HG03135 (cell line): ENCODE measurements around the gene GHRL.
"Not testable (repeated sequence)": the region's sequence is repeated elsewhere in the genome, so short reads cannot be mapped to it uniquely, and the experiment has no call there.

Experiments
- ATAC-seq: cut with Tn5 transposase; IDR thresholded peaks from one replicate; pipeline ENCODE4 v1.9.1; 2021; ENCODE audit warnings: mild to moderate bottlenecking, moderate library complexity; ENCODE audit not compliant: unreplicated experiment

Gene GHRL

DNA sequence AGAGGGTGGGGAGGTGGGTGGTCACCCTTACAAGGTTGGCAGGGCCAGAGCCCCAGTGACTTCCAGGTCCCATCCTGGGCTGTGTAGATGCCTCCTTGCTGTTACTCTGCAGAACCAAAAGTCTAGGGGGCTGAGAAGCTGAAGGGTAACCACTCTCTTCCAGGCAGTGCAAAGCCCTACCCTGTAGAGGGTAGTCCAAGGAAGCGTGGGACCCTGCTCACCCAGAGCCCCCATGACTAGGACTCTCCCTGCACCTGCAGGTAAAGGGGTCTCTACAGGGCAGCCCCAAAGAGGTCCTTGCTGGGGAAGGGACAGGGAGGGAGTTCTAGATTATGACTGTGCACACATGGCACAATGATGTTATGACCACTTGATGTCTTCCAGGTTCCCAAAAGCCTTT, 14.2 kb downstream of the GHRL start:
- no peak for ATAC-seq

DNA sequence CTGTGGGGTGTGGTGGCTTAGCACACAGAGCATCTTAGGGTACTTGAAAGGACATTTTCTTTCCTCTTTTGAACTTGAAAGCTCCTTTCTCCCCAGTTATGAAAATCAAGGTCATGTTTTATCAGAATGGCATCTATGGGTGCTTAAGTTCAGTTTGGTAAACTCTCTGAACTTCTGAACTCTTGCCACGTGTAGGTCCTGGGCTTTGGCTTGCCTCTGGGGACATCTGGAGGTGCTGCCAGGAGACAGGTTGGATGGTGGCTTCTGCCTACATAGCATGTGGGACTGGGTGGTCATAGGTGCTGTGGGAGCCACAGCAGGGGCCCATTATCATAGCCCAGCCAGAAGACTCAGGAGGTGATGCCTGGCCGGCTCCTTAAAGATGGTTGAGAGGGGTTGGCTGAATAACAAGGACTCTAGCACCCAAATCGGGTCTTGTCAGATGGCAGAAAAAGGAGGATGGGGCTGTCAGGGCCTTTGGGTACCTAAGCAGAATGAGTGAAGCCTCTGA, 15.6 kb downstream of the GHRL start:
- no peak for ATAC-seq

- no peak for ATAC-seq
These were observed 18.1 kb downstream of the GHRL start for GRCh38 chr3:10274601-10275000.

DNA sequence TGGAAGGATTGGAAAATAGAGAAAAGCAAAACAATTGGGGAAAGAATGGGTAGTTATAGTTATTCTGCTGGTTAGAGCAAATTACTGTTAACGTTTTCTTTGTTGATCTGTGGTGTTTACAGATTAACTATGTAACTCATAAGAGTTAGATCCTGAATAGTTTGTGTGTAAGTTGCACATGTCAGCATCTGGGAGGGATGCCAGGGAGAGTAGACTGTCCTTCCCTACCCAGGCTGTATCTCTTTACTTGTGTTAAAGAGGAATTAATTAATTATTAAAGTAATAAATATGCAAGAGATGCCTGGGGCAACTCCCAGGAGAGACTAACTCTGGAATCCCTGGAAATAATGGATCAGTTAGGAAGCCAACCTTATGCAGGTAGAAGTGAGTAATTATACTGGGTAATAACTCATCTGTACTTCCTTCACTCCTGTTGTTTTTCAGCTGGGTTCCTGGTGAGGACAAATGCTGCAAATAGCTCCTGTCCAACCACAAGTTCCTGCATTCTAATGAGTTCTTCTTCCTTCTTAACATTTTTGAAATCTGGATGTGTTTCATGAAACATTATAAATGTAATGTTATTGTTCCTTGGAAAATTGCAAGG, 18.9 kb downstream of the GHRL start:
- ATAC-seq: no peak

DNA sequence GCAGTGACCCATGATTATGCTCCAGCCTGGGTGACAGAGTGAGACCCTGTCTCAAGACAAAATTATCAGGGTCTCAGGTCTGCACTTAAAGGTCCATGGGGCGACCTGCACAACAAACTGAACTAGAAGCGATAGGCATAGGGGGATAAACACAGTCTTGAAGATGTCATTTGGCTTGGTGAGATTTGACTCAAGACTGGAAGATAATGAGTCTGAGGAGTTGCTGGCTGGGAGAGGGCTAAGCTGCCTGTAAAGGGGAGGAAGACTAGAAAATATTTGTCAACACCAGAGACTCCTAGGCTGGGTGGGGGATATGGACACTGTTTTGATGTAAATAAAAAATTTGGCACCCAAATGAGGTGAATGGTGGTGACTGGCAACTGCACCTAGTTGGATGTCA, 19.8 kb downstream of the GHRL start:
- ATAC-seq: no peak

- not testable (repeated sequence) for ATAC-seq
These were observed 20.3 kb downstream of the GHRL start for GRCh38 chr3:10272476-10272875.

- ATAC-seq: no peak
These were observed 23.3 kb downstream of the GHRL start for GRCh38 chr3:10269443-10269842.

DNA sequence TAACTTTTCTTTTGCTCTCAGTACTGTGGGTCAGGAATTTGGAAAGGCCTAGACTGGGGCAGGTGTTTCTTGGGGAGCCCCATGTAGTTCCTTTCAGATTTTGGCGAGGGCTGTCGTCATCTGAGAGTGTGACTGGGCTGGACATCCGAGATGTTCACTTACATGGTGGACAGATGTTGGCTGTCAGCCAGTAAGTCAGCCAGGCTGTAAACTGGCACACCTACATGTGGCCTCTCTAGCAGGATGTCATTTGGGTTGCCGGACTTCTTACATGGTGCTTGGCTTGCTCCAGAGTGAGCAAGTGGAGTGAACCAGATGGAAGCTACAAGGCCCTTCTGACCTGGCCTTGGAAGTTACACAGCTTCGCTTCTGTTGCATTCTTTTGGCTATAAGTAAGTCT, 23.8 kb downstream of the GHRL start:
- no peak for ATAC-seq

DNA sequence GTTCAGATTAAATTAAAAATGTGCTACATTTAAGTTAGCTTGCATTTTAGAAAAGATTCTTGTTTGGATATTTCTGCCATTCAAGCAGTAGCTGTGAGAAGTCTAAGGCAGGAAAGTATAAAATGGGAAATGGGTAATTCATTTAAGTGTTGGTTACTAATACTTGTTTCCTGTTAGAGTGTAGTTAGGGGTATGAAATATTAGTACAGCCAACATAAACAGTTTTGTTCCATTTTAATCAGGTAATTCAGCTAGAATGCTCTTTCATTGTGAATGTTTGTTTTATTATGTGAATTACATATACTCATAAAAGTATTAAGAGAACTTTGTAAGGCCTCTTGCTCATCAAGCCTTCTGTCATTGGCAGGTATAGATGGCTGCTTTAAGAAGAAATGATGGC, 24.6 kb downstream of the GHRL start:
- ATAC-seq: no peak

GRCh38 chr3:10266936-10267335, 25.8 kb downstream of the GHRL start:
- not testable (repeated sequence) for ATAC-seq

DNA sequence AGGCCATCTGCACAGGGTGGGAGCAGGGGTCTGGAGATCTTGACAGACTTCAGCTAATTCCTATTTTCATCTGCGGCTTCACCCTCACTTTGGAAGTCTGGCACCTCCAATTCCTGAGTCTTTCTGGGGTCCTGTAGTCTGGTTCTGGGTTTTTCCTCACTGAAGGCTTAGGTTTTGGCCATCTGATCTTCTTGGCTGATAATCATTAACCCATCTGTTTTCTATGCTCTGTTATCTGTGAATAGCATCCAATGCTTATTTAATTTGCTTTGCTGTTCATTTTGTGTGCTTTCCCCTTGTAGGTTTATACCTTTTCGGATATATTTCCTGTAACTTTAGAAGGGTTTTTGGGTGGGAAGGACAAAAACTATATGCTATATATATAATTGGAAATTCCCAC, 26.9 kb downstream of the GHRL start:
- ATAC-seq: no peak

- ATAC-seq: no peak
These were observed 28.9 kb downstream of the GHRL start for GRCh38 chr3:10263646-10264363.

- ATAC-seq: no peak
These were observed 30.7 kb downstream of the GHRL start for GRCh38 chr3:10262027-10262426.

- no peak for ATAC-seq
These were observed 32.5 kb downstream of the GHRL start for GRCh38 chr3:10260211-10260701.

GRCh38 chr3:10259798-10260197, 32.9 kb downstream of the GHRL start:
- no peak for ATAC-seq

DNA sequence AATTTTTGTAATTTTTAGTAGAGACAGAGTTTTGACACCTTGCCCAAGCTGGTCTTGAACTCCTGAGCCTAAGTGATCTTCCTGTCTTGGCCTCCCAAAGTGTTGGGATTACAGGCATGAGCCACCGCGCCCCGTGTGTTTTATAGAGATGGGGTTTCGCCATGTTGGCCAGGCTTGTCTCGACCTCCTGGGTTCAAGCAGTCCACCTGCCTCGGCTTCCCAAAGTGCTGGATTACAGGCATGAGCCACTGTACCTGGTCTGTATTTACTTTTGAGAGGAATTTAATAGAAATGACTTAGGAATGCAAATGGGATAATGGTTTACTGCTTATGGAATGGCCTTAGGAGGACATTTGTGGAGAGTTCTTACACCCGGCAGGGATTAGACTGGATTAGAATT, 33.7 kb downstream of the GHRL start:
- no peak for ATAC-seq

DNA sequence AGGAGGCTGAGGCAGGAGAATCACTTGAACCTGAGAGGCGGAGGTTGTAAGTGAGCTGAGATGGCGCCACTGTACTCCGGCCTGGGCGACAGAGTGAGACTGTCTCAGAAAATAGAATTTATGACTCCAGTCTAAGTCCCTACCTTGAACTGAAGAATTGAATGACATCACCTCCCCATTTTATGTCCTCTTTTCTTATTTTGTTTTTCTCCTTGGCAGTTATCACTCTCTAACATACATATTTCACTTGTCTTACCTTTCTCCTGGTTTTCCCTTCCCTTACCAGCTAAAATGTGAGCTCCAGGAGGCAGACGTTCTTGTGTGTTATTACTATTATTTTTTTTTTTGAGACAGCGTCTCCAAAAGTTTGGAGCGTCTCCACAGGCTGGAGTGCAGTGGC, 36.9 kb downstream of the GHRL start:
- ATAC-seq: no peak

DNA sequence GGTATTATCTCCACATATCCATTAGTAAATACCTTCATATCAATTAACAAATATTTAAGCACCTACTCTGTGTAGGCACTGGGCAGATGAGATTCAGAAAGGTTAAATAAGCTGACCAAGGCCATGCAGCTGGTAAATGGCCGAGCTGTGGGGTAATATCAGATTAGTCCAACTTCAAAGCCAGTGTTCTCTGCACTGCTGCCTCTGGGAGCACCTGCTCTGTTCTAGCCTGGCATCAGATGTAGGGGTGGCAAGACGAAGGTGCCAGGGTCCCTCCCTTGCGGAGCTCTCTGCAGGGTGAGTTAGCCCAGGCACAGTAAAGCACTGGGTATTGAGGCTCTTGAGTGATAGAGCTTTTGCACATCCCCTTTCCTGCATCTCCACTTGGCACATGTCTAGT, 39.0 kb downstream of the GHRL start:
- no peak for ATAC-seq

GRCh38 chr3:10251006-10251405, 41.7 kb downstream of the GHRL start:
- ATAC-seq: no peak

DNA sequence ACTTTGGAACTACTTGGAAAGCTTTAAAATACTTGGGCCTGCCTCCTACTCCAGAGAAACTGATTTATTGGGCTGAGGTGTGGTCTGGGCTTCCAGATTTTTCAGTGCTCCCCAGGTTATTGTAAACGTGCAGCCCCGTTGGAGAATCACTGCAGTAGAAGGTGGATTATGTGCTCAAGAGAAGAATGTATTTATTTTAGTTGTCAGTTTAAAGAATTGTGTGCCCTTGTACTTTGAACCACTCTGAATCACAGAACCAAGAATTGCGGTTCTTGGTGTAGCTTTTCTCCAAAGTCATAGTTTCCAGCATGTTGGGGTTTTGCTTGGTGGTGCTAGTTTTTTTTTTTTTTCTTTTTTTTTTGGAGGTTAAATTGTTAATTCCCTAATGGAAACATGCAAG, 42.9 kb downstream of the GHRL start:
- ATAC-seq: no peak

- ATAC-seq: peak; percentile 8
These were observed 43.6 kb downstream of the GHRL start for GRCh38 chr3:10248984-10249748.
